Activated T-cell treated with anti-CD3 and anti-CD28 coated beads, Interleukin-2, amount 50 U/mL, for 72 hours (primary cell): ENCODE measurements around the gene CDHR5. TPM values are rescaled to one million over a fixed set of nuclear protein-coding genes. Genes with fewer than 3 reads are reported as not detected.
"Not testable (repeated sequence)": the region's sequence is repeated elsewhere in the genome, so short reads cannot be mapped to it uniquely, and the experiment has no call there.

ENCODE experiments used
- ATAC-seq, 2 donors: fragments of 150-1000 bp; cut with Tn5 transposase; replicated peaks in 1 of 2; 2 replicates each; pipeline ENCODE4 v1.10.0; 2021; ENCODE audit warnings: moderate library complexity in 2 of 2, mild to moderate bottlenecking in 1 of 2
- DNase-seq, 2 donors: peaks; one replicate each; pipeline ENCODE4 v3.0.0; 2021 to 2022; ENCODE audit warnings: mixed read lengths in 1 of 2
- H3K27ac Mint-ChIP-seq: one replicate; pipeline ENCODE4 v1.8.0; 2022; ENCODE audit warnings: mild to moderate bottlenecking, moderate library complexity, mixed read lengths
- H3K27me3 Mint-ChIP-seq: one replicate; pipeline ENCODE4 v1.8.0; 2022; ENCODE audit warnings: low read depth, mixed read lengths
- H3K36me3 Mint-ChIP-seq, 2 donors: one replicate each; pipeline ENCODE4 v1.8.0; 2022; ENCODE audit warnings: mixed read lengths in 2 of 2, mild to moderate bottlenecking in 1 of 2; ENCODE audit not compliant: insufficient read depth in 2 of 2
- H3K4me1 Mint-ChIP-seq: one replicate; pipeline ENCODE4 v1.8.0; 2022; ENCODE audit warnings: low read depth, mixed read lengths
- H3K4me3 Mint-ChIP-seq, 2 donors: one replicate each; pipeline ENCODE4 v1.8.0; 2022; ENCODE audit warnings: mild to moderate bottlenecking in 2 of 2, mixed read lengths in 2 of 2, moderate library complexity in 2 of 2
- H3K9me3 Mint-ChIP-seq, 2 donors: one replicate each; pipeline ENCODE4 v1.8.0; 2022; ENCODE audit warnings: mixed read lengths in 2 of 2
- total RNA-seq, 2 donors: library from RNA; stranded (reverse); gene quantifications; one replicate each; pipeline ENCODE4 v1.2.3, GENCODE V29; 2022

CDHR5 gene
- total RNA-seq, 2 donors from 2014 or later: 0.09 TPM; not detected in 1

GRCh38 chr11:656426-656825 lies 31.7 kb upstream of the CDHR5 start:
- ATAC-seq: peak in 1 of 2 donors; percentile 22
- peaks cover 3 to 5% of the 10 kb centered on the region in 2 donors for H3K36me3 Mint-ChIP-seq

GRCh38 chr11:655036-655726 lies 30.4 kb upstream of the CDHR5 start:
- Mint-ChIP-seq H3K4me3 (no peak overlapping the region), H3K9me3 (no peaks in the 10 kb centered on the region), H3K4me1 (no peaks in the 10 kb centered on the region), H3K27ac (no peak overlapping the region), H3K36me3 (peaks cover 3 to 6% of the 10 kb centered on the region in 2 donors), H3K27me3 (no peaks in the 10 kb centered on the region)
- ATAC-seq (no peak), DNase-seq (no peak)

More at GRCh38 chr11:656426-656825, 31.7 kb upstream of the CDHR5 start:
- no peaks in the 10 kb centered on the region for H3K9me3 Mint-ChIP-seq
- H3K4me3 Mint-ChIP-seq: no peak overlapping the region
- DNase-seq: no peak
- H3K27me3 Mint-ChIP-seq: no peaks in the 10 kb centered on the region
- no peak overlapping the region for H3K27ac Mint-ChIP-seq
- H3K4me1 Mint-ChIP-seq: no peaks in the 10 kb centered on the region

- not testable (repeated sequence) for H3K4me3 Mint-ChIP-seq, H3K36me3 Mint-ChIP-seq, ATAC-seq, H3K27ac Mint-ChIP-seq, H3K27me3 Mint-ChIP-seq, H3K9me3 Mint-ChIP-seq, H3K4me1 Mint-ChIP-seq, DNase-seq
Observed at GRCh38 chr11:654444-654843, 29.7 kb upstream of the CDHR5 start.

GRCh38 chr11:653837-654236 lies 29.1 kb upstream of the CDHR5 start:
- Mint-ChIP-seq H3K4me1 (no peaks in the 10 kb centered on the region), H3K27ac (no peak overlapping the region), H3K36me3 (peaks cover 3 to 10% of the 10 kb centered on the region in 2 donors), H3K4me3 (no peak overlapping the region), H3K9me3 (no peaks in the 10 kb centered on the region), H3K27me3 (no peaks in the 10 kb centered on the region)
- DNase-seq: no peak
- no peak for ATAC-seq

- H3K36me3 Mint-ChIP-seq, H3K9me3 Mint-ChIP-seq, ATAC-seq, H3K4me1 Mint-ChIP-seq, H3K27me3 Mint-ChIP-seq, H3K4me3 Mint-ChIP-seq, H3K27ac Mint-ChIP-seq, DNase-seq: not testable (repeated sequence)
Observed at GRCh38 chr11:653136-653535, 28.4 kb upstream of the CDHR5 start.

GRCh38 chr11:650482-650881 lies 25.7 kb upstream of the CDHR5 start:
- DNase-seq (no peak), ATAC-seq (no peak)
- H3K4me3 Mint-ChIP-seq: no peak overlapping the region
- no peaks in the 10 kb centered on the region for H3K9me3 Mint-ChIP-seq
- H3K36me3 Mint-ChIP-seq: peaks cover 3 to 12% of the 10 kb centered on the region in 2 donors
- H3K27me3 Mint-ChIP-seq: no peaks in the 10 kb centered on the region
- peaks cover 4% of the 10 kb centered on the region for H3K4me1 Mint-ChIP-seq
- H3K27ac Mint-ChIP-seq: no peak overlapping the region

- H3K4me3 Mint-ChIP-seq, ATAC-seq, H3K9me3 Mint-ChIP-seq, H3K27ac Mint-ChIP-seq, H3K4me1 Mint-ChIP-seq, H3K27me3 Mint-ChIP-seq, H3K36me3 Mint-ChIP-seq, DNase-seq: not testable (repeated sequence)
Observed at GRCh38 chr11:647672-648158, 23.0 kb upstream of the CDHR5 start.

- no peak overlapping the region for H3K4me3 Mint-ChIP-seq
- no peaks in the 10 kb centered on the region for H3K9me3 Mint-ChIP-seq
- DNase-seq (no peak), ATAC-seq (no peak)
- peaks cover 0 to 7% of the 10 kb centered on the region in 2 donors for H3K36me3 Mint-ChIP-seq
- H3K27me3 Mint-ChIP-seq: no peaks in the 10 kb centered on the region
- peaks cover 4% of the 10 kb centered on the region for H3K4me1 Mint-ChIP-seq
- no peak overlapping the region for H3K27ac Mint-ChIP-seq
Observed at GRCh38 chr11:646214-646613, 21.5 kb upstream of the CDHR5 start.

- no peak for DNase-seq
- Mint-ChIP-seq H3K4me3 (no peak overlapping the region), H3K9me3 (no peaks in the 10 kb centered on the region), H3K4me1 (peaks cover 4% of the 10 kb centered on the region), H3K27me3 (no peaks in the 10 kb centered on the region), H3K27ac (no peak overlapping the region), H3K36me3 (peaks cover 0 to 7% of the 10 kb centered on the region in 2 donors)
- ATAC-seq: no peak
Observed at GRCh38 chr11:645536-645935, 20.8 kb upstream of the CDHR5 start.

- no peak for DNase-seq
- no peak overlapping the region for H3K4me3 Mint-ChIP-seq
Observed at GRCh38 chr11:643849-644738, 19.3 kb upstream of the CDHR5 start.

GRCh38 chr11:643366-643765 lies 18.6 kb upstream of the CDHR5 start:
- peaks cover 8% of the 10 kb centered on the region for H3K27me3 Mint-ChIP-seq
- peaks cover 11% of the 10 kb centered on the region for H3K4me1 Mint-ChIP-seq
- H3K27ac Mint-ChIP-seq: no peak overlapping the region
- ATAC-seq: no peak
- H3K4me3 Mint-ChIP-seq: no peak overlapping the region
- no peak for DNase-seq
- H3K9me3 Mint-ChIP-seq: no peaks in the 10 kb centered on the region
- H3K36me3 Mint-ChIP-seq: peaks cover 0 to 5% of the 10 kb centered on the region in 2 donors

More at GRCh38 chr11:643849-644738, 19.3 kb upstream of the CDHR5 start:
- Mint-ChIP-seq H3K27ac (no peak overlapping the region), H3K27me3 (peaks cover 1% of the 10 kb centered on the region), H3K4me1 (peaks cover 4% of the 10 kb centered on the region), H3K9me3 (no peaks in the 10 kb centered on the region), H3K36me3 (peaks cover 0 to 2% of the 10 kb centered on the region in 2 donors)
- ATAC-seq: no peak

GRCh38 chr11:641806-642370 lies 17.1 kb upstream of the CDHR5 start:
- Mint-ChIP-seq H3K9me3 (no peaks in the 10 kb centered on the region), H3K4me1 (peaks cover 13% of the 10 kb centered on the region), H3K36me3 (peaks cover 0 to 3% of the 10 kb centered on the region in 2 donors), H3K27me3 (peaks cover 9% of the 10 kb centered on the region), H3K27ac (no peak overlapping the region), H3K4me3 (no peak overlapping the region)
- DNase-seq: no peak
- no peak for ATAC-seq
